ENCODE data around the gene STARD3. TPM values are rescaled to one million over a fixed set of nuclear protein-coding genes. Genes with fewer than 3 reads are reported as not detected.
A peak's percentile ranks its signal among the peaks of the same experiment; 100 is the strongest.
"Not testable (repeated sequence)": the region's sequence is repeated elsewhere in the genome, so short reads cannot be mapped to it uniquely, and the experiment has no call there.

The STARD3 gene
- total RNA-seq, 1 experiment from 2014 or later, result 46.0 TPM

DNA sequence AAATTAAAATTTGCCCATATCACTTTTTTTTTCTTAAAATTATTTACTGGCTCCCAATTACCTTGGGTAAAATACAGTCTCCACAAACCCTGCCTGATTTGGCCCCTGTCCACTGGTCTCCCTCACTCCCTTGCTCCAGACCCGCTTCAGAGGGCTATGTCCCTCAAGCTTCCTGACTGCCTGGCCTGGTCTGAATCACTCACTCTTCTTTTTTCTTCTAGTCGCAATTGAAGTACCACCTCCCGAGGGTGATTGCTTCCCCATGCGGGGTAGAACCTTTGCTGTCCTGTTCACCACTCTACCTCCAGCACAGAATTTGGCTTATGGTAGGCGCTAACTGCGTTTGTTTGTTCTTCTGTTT lies 51.5 kb downstream of the STARD3 start:
- DNase-seq (ENCODE audit: low read depth), result no peak

DNA sequence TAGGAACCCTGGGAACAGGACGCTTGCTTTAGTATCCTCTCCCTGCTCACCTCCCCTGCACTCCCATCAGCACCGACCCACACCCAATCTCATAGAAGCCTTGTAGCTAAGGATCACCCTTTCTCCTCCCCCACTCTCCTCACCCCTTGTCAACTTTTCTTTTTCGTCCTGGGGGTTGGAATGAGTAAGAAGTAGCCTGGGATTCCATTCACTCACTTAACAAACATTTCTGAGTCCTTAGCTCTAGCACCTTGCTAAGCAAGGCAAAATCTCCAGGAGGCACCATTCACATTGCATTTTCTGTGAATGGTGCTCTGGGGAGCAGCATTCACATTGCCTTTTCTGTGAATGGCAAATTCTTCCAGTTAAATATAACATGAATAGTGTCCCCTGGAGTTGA lies 52.0 kb downstream of the STARD3 start:
- DNase-seq (ENCODE audit: low read depth), result no peak

DNA sequence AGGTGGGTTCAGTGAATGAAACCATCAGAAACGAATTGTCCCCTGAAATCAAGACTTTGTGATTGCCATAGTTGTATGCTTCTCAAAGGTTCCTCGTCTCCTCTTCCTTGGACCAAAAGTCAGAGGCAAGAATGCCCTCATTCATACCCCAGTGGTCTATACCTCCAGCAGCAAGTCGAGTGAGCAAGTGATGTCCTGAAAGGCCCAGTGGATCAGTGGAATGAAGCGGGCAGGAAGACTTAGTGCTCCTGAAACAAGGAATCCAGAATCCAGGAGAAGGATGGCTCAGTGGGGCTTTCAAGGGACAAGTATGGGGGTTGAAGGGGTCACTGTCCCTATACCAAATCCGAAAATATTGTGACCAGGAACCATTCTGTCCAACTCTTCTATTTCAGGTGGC lies 57.6 kb downstream of the STARD3 start:
- no peak for DNase-seq (ENCODE audit: low read depth)

DNA sequence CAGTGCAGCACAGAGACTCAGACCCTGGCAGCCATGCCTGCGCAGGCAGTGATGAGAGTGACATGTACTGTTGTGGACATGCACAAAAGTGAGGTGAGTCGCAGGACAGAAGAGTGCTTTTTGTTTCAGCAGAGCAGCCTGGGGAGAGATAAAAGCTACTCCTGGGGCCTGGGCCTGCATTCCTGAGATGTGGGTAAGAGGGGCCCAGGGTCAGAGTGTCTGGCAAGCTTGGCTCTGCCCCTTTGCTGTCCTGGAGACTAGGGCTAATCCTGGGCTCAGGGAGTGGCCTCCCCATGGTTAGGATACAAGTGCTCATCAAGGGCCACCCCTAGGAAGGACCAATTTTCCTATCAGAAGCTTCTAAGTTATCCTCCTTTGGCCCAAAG lies 58.1 kb downstream of the STARD3 start:
- DNase-seq (ENCODE audit: low read depth), result no peak

DNA sequence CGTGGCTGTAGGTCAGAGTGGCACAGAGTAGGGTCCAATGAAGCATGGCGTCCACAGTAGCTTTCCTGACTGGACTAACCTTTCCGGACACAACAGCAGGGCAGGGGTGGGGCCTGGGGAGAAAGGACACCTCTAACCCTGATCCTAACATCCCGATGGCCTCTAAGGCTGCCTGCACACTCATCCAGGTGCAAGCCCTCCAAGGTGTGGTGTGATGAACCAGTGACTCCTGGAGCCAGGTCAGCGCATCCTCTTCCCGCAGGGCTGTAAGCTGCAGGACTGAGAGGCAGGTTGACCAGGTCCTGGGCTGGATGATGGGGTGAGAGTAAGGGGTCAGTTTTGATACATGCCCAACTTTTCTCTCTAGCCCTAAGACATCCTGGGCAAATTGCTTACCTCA lies 59.8 kb downstream of the STARD3 start:
- no peak for DNase-seq (ENCODE audit: low read depth)

DNA sequence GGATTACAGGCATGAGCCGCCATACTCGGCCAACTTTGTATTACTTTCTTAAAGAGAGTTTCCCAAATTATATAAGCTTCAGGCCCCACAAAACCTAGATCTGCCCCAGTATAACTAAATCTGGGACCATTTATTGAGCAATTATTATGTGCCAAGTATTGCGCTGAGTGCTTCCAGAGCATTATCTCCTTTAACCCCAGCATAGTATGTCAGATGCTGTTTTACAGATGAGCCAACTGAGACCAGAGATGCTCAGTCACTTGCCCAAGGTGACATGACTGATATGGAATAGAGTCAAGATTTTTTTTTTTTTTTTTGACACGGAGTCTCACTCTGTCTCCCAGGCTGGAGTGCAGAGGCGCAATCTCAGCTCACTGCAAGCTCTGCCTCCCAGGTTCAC lies 61.0 kb downstream of the STARD3 start:
- no peak for DNase-seq (ENCODE audit: low read depth)

DNA sequence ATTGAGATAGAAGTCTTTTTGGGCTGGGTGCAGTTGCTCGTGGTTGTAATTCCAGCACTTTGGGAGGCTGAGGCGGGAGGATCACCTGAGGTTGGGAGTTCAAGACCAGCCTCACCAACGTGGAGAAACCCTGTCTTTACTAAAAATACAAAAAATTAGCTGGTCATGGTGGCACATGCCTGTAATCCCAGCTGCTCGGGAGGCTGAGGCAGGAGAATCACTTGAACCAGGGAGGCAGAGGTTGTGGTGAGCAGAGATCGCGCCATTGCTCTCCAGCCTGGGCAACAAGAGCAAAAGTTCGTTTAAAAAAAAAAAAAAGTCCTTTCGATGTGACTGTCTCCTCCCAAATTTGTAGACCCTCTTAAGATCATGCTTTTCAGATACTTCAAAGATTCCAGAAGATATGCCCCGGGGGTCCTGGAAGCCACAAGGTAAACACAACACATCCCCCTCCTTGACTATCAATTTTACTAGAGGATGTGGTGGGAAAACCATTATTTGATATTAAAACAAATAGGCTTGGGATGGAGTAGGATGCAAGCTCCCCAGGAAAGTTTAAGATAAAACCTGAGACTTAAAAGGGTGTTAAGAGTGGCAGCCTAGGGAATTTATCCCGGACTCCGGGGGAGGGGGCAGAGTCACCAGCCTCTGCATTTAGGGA lies 62.3 kb downstream of the STARD3 start:
- DNase-seq (ENCODE audit: low read depth), result not testable (repeated sequence)

DNA sequence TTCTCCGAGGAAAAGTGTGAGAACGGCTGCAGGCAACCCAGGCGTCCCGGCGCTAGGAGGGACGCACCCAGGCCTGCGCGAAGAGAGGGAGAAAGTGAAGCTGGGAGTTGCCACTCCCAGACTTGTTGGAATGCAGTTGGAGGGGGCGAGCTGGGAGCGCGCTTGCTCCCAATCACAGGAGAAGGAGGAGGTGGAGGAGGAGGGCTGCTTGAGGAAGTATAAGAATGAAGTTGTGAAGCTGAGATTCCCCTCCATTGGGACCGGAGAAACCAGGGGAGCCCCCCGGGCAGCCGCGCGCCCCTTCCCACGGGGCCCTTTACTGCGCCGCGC lies 62.8 kb downstream of the STARD3 start, which contains the start of gene ERBB2:
TSS of gene ERBB2 (plus strand) at position 247 of the 330 bp plus-strand sequence. CDS start 175 bp downstream, outside the sequence.
- peak; percentile 79 for DNase-seq (ENCODE audit: low read depth)

DNA sequence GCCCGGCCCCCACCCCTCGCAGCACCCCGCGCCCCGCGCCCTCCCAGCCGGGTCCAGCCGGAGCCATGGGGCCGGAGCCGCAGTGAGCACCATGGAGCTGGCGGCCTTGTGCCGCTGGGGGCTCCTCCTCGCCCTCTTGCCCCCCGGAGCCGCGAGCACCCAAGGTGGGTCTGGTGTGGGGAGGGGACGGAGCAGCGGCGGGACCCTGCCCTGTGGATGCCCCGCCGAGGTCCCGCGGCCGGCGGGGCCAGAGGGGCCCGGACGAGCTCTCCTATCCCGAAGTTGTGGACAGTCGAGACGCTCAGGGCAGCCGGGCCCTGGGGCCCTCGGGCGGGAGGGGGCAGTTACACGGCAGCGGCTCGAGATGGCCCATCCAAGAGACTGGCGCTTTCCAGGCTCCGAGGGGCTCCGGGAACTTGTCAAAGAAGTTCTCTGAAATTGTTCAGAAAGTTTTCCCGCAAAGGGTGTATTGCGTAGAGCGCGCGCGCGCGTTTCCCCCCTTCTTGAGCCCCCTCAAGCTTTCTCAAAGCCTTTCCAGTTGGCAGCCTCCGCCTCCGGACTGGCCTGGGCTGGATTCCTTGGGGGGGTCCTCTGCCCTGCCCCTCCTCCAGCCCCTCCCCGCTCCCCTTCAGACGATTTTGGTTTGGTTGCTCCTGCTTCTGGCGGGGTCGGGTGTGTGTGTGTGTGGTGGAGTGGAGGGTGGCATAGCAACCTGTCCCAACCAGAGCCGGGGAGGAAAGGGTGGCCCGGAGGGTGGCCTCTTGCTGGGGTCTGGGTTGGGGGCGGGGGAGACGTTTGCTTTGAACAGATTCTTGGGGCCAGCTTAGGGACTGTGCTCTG lies 63.4 kb downstream of the STARD3 start:
- DNase-seq (ENCODE audit: low read depth), result peak; percentile 19

DNA sequence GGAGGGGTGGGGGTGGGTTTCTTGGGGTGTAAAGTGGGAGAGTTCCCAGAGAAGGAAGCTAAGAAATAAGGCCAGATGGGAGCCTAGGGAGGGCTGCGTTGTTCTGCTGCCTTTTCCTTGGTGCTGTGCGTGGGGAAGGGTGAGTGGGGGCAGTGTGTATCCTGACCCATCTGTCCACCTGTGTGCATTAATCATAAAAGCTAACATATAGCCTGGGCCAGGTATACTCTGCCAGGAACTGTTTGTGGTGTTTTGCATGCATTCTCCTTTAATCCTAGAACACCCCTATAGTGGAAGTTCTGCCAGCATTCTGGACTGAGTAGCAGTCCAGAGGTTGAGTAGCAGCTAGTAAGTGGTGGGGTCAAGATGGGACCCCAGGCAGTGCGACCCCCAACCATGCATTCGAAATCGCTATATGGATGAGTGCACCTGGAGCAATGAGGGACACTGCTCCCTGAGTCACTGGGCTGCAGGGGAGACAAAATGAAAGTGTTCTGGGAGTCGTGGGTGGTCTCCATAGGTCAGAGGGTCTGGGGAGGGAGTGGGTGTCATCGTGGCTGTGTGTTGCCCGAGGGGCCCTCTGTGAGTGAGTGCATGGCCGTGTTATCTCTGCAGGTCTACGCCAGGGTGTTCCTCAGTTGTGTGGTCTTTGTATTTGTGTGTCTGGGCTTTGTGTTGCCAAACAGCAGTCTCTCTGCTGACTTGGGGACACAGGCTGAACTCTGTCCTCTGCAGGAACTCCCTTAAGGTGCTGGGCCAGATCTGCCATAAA lies 64.3 kb downstream of the STARD3 start:
- DNase-seq (ENCODE audit: low read depth), result no peak

DNA sequence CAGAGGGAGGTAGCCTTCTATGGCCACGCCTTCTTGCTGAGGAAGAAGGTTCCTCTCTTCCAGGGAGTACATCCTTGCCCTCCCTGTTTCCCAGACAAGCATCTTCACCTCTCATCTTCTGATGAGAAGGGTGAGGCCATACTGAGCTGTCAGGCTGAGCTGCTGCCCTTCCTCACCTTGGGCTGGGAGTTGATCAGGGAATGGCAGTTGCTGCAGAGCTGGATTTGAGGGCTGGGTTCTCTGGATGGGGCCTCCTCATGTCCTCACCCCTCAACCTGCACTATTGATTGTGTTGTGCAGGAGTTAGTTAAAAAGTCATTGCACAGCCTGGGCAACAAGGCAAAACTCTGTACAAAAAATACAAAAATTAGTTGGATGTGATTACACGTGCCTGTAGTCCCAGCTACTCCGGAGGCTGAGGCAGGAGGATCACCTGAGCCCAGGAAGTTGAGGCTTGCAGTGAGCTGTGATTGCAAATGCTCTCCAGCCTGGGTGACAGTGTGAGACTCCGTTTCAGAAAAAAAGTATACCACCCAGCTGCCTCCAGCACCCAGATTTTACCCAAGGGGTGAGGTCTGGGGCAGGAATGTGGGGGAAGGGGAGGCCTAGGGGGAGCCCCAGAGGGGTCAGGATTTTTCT lies 65.0 kb downstream of the STARD3 start:
- no peak for DNase-seq (ENCODE audit: low read depth)

DNA sequence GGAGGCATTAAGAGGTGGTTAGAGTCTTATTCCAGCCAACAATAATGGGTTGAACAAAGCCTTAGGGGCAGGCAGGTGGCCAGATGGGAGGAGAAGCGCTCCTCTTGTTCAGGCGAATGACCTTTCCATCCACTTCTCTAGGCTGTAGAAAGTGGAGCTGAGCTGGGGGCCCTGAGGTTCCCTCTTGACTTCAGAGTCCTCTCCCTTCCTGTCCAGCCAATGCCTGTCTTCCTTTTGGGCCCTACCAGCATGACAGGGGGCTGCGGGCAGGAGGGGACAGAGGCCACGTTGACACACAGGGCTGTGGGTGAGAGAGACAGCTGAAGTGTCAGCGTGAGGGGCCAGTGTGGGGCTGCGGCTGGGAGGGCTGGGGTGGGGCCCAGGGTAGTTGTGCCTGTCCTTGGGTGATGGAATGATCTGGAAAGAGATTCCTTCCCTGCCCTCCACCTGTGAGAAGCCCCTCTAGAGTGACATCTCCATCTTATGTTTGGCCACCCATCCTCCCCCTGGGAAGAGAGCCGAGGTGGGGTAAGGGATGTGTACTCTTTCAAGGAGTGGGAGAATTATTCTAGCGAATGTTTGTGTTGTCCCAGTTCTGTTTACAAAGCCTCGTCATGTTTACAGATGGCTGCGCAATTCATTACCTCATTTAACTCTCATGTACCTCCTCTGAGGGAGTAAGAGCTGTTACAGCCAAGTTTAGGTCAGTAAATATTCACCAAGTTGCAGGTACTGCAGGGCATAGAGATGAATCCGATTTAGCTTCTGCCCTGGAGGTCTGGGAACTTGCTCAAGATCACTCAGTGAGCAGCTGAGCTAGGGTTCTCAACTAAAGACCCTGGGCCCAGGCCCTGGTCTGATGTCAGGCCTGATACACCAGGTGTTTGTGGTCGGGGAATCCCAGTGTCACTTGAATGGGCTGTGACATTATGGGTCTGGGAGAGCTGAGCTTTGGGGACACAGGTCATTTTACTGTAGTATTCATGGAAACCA lies 66.3 kb downstream of the STARD3 start:
- no peak for DNase-seq (ENCODE audit: low read depth)

DNA sequence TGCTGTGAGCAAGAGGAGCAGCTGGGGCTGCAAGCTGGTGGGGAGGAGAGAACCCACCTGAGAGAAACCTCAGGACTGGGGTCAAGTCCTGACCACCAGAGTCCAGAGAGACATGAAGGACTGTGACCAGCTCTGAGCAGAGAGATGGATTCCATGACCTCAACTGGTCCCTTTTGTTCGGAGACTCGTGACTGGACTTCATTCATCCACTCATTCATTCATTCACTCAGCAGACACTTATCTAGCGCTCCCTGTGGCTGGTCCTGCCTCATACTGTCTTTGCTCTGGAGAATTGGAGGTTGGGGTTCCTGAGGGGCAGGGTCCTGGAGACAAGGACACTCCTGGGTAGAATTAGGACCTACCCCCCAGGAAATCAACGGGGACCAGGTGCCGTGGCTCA lies 67.0 kb downstream of the STARD3 start:
- no peak for DNase-seq (ENCODE audit: low read depth)

DNA sequence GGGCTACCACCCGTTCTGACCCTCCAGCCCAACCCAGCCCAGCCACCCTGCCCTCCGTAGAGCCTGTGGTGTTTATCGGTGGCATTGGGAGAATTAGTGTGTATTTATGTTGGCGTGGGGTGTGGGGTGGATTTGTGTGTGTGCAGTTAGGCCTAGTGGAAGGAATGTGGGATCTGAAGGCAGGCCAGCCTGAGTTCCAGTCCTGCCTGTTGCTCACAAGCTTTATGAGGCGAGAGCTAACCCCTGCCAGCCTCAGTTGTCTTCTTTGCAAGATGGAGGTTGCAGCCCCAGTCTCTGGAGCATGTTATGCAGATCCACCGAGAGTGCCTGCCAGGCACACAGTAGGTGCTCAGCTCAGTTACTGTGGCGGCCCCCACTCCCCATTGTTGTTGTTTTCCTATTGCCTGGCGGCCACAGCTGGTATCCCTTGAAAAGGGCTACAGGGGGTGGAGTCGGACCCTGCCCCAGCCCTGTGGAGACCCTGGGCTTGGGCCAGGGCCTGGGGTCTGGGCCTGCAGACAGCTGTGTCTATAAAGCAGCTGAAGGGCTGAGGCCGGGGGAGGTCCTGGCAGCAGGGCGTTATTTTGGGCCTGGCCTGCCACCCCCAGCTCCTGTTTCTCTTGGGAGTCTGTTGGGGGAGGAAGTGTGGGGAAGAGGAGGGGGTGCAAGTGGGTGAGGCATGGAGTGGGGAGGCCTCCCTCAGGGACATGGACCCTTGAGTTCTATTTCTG lies 68.0 kb downstream of the STARD3 start:
- no peak for DNase-seq (ENCODE audit: low read depth)

DNA sequence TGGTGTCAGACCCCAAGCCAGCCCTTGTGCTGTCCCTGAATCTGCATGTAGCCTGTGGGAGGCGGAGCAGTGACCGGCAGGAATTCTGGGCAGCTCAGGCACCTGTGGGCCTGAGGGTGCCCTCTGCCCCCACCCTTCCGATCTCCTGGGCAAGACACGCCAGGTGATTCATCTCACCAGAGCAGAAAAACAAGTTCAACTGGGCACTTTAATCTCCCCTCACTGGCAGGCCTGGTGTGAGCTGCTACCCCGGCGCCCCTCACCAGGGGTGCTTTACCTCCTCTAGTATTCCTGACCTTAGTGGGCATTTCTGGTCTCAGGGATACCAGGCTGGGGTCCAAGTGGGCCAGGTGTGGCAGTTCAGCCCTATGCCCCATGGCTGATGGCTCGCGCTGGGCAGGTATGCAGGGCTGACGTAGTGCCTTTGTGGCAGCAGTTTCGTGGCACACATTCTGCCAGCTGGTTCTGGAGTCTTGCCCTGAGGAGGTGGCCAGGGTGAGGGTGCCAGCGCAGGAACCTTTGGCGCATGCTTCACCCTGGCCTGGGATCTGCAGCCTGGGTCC lies 68.9 kb downstream of the STARD3 start:
- no peak for DNase-seq (ENCODE audit: low read depth)

DNA sequence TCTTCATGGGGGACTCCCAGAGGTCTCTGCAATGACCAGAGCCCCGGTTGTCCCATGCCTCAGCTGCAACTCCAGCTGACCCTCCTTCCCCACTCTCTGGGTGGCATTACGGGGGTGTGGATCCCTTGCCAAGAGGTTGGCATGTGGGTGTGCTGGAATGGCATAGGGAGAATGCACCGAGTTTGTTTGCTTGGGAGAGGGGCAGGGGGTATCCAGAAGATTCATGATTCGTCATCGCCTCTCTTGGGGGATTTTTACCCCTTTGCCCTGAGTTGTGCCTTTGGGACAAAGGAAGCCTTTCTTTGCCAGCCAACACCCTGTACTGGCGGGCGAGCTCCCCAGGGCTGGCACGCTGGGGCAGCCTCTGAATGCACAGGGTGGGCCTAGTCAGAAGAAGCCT lies 69.4 kb downstream of the STARD3 start:
- DNase-seq (ENCODE audit: low read depth), result no peak

DNA sequence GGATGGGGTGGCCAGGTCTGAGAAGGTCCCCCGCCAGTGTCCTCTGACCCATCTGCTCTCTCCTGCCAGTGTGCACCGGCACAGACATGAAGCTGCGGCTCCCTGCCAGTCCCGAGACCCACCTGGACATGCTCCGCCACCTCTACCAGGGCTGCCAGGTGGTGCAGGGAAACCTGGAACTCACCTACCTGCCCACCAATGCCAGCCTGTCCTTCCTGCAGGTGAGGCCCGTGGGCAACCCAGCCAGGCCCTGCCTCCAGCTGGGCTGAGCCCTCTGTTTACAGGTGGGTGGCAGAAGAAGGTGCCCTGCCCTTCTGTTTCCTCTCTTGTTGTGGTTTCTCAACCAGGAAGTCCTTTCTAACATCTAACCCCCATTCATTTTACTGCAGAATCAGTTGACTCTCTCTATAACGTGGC lies 70.0 kb downstream of the STARD3 start:
- no peak for DNase-seq (ENCODE audit: low read depth)

DNA sequence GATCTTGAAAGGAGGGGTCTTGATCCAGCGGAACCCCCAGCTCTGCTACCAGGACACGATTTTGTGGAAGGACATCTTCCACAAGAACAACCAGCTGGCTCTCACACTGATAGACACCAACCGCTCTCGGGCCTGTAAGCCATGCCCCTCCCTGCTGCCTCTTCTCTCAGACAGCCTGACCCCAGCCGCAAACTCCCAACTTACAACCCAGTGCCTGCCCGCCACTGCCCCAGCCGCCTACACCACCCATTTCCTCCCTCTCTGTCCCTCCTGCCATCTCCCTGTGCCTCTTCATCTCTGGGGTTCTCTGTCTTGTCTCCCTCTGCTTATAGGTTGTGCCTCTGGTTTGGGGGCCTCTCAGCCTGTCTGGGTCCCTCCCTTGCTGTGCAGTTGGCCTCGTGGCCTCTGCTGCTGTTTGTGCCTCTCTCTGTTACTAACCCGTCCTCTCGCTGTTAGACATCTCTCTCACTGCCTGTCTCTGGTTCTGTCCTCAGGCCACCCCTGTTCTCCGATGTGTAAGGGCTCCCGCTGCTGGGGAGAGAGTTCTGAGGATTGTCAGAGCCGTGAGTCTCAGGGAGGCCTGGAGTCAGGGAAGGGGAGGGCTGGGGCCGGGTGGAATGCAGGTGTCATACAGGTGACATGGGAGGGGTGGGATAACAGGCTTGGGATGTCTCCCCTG lies 72.5 kb downstream of the STARD3 start:
- no peak for DNase-seq (ENCODE audit: low read depth)
